Measurements from ENCODE around the gene ULK2. TPM values are rescaled to one million over a fixed set of nuclear protein-coding genes. Genes with fewer than 3 reads are reported as not detected.

Gene ULK2
- polyA plus RNA-seq, 1 of the 3 experiments (the other 2 are of a cell fraction), result 18.0 TPM

DNA sequence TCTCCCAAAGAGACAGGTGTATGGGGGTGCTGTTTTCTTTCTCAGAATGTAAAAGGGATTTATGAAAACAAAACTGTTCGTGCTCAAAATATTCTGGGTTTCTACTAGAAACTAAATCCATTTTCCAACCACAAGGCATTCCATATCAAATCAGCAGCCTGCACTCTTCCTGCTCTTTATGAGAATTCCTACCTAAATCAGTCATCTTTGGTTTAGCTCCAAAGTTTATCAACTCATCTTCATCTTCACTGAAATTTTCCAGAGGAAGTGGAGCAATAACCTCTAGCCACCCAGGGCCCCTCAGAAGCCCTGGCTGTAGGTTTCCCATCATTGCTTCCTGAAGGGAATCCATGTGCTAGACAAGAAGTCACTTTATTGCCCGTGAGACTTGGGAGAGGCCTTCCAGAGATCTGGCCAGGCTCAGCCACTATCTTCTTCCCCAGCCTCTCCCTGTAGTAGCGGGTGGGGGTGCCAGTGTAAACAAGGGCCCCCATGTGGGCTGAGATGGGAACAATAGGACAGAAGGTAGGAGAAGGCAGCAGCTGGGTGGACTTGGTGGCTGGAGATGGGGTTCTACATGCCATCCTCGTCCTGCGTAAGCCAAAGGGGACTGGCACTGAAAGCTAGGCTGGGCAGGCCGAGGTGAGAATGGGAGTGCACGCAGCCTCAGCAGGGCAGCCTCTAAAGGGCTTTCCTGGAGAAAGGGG is 97.6 kb downstream of the ULK2 start (continued):
- TF ChIP-seq, protein P1, sequence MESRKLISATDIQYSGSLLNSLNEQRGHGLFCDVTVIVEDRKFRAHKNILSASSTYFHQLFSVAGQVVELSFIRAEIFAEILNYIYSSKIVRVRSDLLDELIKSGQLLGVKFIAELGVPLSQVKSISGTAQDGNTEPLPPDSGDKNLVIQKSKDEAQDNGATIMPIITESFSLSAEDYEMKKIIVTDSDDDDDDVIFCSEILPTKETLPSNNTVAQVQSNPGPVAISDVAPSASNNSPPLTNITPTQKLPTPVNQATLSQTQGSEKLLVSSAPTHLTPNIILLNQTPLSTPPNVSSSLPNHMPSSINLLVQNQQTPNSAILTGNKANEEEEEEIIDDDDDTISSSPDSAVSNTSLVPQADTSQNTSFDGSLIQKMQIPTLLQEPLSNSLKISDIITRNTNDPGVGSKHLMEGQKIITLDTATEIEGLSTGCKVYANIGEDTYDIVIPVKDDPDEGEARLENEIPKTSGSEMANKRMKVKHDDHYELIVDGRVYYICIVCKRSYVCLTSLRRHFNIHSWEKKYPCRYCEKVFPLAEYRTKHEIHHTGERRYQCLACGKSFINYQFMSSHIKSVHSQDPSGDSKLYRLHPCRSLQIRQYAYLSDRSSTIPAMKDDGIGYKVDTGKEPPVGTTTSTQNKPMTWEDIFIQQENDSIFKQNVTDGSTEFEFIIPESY (IDR thresholded peaks at IDR 0.05; ENCODE audit: borderline replicate concordance, low read depth), result no peak
- TF ChIP-seq CHD2 (IDR thresholded peaks at IDR 0.05; ENCODE audit: low read length, partially characterized antibody) (no peak), TCF12 (IDR thresholded peaks at IDR 0.05) (peak; percentile 51; the same call in 1 of the 2 replicates), YY1 (IDR thresholded peaks at IDR 0.05; ENCODE audit: low read depth) (no peak), SIN3A (IDR thresholded peaks at IDR 0.05; ENCODE audit: borderline replicate concordance, low read depth, low read length) (no peak), FOXM1 (IDR thresholded peaks at IDR 0.05; ENCODE audit: low read depth) (no peak), TEAD4 (IDR thresholded peaks at IDR 0.05; ENCODE audit: borderline replicate concordance, insufficient read depth) (peak; percentile 40; the same call in 1 of the 2 replicates), TAF1 (IDR thresholded peaks at IDR 0.05; ENCODE audit: borderline replicate concordance, low read depth, low read length) (no peak), EP300 (IDR thresholded peaks at IDR 0.05; ENCODE audit: borderline replicate concordance in 1 of 2, low read depth in 1 of 2, low read length in 1 of 2) (peak in 1 of 2 experiments; percentile 73; a peak in 1 of 4 replicates)
- TF ChIP-seq, protein P2, sequence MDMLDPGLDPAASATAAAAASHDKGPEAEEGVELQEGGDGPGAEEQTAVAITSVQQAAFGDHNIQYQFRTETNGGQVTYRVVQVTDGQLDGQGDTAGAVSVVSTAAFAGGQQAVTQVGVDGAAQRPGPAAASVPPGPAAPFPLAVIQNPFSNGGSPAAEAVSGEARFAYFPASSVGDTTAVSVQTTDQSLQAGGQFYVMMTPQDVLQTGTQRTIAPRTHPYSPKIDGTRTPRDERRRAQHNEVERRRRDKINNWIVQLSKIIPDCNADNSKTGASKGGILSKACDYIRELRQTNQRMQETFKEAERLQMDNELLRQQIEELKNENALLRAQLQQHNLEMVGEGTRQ (IDR thresholded peaks at IDR 0.05; ENCODE audit: borderline replicate concordance, low read depth, low read length), result no peak

DNA sequence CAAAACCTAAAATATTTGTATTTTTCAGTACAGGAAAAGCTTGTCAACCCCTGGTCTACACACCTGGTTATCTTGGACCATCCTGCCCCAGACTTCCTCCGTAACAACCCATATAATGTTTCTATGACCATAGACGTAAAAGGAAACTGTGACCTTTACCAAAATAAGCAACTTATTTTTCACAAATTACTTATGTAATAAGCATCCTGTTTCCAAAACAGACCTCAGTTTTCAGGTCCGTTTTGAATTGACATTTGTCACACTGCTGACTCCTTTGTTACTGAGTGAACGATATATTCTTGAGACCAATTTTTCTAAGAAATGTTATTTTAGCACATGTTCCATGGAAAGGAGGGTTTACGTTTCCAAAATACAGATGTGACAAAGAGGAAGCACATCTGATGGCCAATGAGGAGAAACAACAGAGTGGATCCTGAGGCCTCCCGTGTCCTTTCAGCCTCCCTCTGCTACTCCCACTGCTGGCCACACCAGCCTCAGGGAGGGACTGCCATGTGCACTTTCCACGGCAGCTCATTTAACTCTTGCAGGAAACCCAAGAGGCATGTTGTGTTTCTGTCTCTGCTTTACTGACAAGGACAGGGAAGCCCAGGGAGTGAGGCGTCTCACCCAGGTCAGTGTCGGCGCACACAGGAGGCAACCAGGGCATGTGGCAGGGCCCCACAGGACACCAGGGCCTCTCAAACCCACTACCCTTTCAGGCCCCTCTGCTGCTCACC is 99.5 kb downstream of the ULK2 start:
- H3K9me3 ChIP-seq, result no peaks in the 10 kb centered on the region
- H3K4me1 ChIP-seq (ENCODE audit: control insufficient read depth in 1 of 2, insufficient read depth in 2 of 2, low read depth in 1 of 2, low read length in 1 of 2), result peaks cover 0 to 3% of the 10 kb centered on the region in 2 experiments; a peak in 2 of 4 replicates
- no peak overlapping the region for H3K27ac ChIP-seq (ENCODE audit: low read depth in 2 of 2, low read length in 1 of 2)
- 75% methylated on average over 10 of the region's 10 CpGs for WGBS (ENCODE audit: low lambda C conversion rate)
- ChIA-PET POLR2A (no interaction called here), CTCF (interaction anchor here (1.0 to 8.8 kb wide), 7 partner anchors 10 to 405 kb away, joined by 3 to 292 read pairs (median 5); partner anchors contain the start of gene B9D1)
- peaks cover 7% of the 10 kb centered on the region for H3F3A ChIP-seq (replicated peaks; ENCODE audit: insufficient read depth)
- no peak overlapping the region for H3K4me2 ChIP-seq
- H3K79me2 ChIP-seq (ENCODE audit: insufficient read depth), result no peaks in the 10 kb centered on the region
- H3K9me2 ChIP-seq, result no peaks in the 10 kb centered on the region
- H3K9ac ChIP-seq, result no peak overlapping the region
- H3K36me3 ChIP-seq (replicated peaks in 1 of 2; ENCODE audit: control insufficient read depth in 1 of 2, insufficient read depth in 2 of 2, low read length in 1 of 2), result no peaks in the 10 kb centered on the region
- TF ChIP-seq CHD2 (IDR thresholded peaks at IDR 0.05; ENCODE audit: low read length, partially characterized antibody) (no peak), GABPA (IDR thresholded peaks at IDR 0.05; ENCODE audit: low read depth) (no peak), RCOR1 (IDR thresholded peaks at IDR 0.05; ENCODE audit: low read length) (no peak), NRF1 (IDR thresholded peaks at IDR 0.05; ENCODE audit: low read depth, low read length) (no peak), SMC3 (IDR thresholded peaks at IDR 0.05; ENCODE audit: low read depth, low read length) (no peak), RFX5 (IDR thresholded peaks at IDR 0.05; ENCODE audit: low read length) (no peak), TCF12 (IDR thresholded peaks at IDR 0.05) (no peak), YY1 (IDR thresholded peaks at IDR 0.05; ENCODE audit: low read depth) (no peak), ELF1 (IDR thresholded peaks at IDR 0.05) (no peak), NFIC (IDR thresholded peaks at IDR 0.05; ENCODE audit: borderline replicate concordance) (no peak), JUND (IDR thresholded peaks at IDR 0.05) (no peak), MEF2A (IDR thresholded peaks at IDR 0.05; ENCODE audit: borderline replicate concordance, low read depth) (no peak), RAD21 (IDR thresholded peaks at IDR 0.05; ENCODE audit: low read length) (no peak)
- TF ChIP-seq, protein P1 (IDR thresholded peaks at IDR 0.05; ENCODE audit: borderline replicate concordance, low read depth), result no peak
- TF ChIP-seq, protein P3, sequence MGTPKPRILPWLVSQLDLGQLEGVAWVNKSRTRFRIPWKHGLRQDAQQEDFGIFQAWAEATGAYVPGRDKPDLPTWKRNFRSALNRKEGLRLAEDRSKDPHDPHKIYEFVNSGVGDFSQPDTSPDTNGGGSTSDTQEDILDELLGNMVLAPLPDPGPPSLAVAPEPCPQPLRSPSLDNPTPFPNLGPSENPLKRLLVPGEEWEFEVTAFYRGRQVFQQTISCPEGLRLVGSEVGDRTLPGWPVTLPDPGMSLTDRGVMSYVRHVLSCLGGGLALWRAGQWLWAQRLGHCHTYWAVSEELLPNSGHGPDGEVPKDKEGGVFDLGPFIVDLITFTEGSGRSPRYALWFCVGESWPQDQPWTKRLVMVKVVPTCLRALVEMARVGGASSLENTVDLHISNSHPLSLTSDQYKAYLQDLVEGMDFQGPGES (IDR thresholded peaks at IDR 0.05; ENCODE audit: low read depth, low read length), result no peak
- H2AFZ ChIP-seq (ENCODE audit: low read depth), result no peak overlapping the region
- no peaks in the 10 kb centered on the region for H3K27me3 ChIP-seq (ENCODE audit: insufficient read depth)
- H4K20me1 ChIP-seq (ENCODE audit: insufficient read depth), result no peaks in the 10 kb centered on the region
- no peak overlapping the region for H3K4me3 ChIP-seq (ENCODE audit: low read depth in 2 of 2, low read length in 1 of 2)
- no peak for DNase-seq

All from SK-N-SH (cell line).